ENCODE measurements around the gene SCO2. TPM values are rescaled to one million over a fixed set of nuclear protein-coding genes. Genes with fewer than 3 reads are reported as not detected.

SCO2 gene
- total and polyA plus RNA-seq, 2 of the 4 experiments (the other 2 are of a cell fraction): 1.3 to 1.9 TPM

DNA sequence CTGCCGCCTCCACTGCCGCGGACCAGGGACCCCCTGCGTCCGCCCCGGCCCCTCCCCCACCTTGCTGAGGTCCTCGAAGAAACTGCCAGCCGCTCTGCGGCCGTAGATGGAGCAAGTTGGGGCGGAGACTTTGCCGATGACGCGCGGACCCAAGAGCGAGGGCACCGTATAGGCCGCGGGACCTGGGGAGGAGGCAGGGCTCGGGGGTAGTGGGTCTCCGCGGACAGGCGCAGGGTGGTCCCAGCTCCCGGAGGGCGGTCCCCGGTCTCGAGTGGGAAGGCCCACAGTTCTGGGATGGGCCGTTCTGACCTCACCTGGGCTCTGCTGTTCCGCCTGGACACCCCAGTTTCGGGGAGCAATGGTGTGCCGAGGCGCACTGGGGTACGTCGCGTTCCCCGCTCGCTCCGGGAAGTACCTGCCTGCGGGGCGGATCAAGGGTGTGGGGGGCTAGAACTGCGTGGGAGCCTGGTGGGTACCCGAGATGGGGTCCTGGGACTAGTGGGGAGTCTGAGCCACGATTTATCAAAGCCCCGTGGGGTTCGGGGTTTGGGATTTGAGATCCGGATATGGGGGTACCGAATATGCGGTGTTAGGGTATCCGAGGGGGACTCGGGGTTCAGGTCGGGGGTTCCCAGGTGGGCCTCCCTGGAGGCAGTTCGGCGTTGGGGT, 5.6 kb upstream of the SCO2 start:
- Histone ChIP-seq H3K14ac (replicated peaks; ENCODE audit: low read depth, low read length) (no peak overlapping the region), H3K4ac (ENCODE audit: low read depth, low read length) (peak overlapping the region; percentile 47), H3K4me2 (ENCODE audit: low read depth, low read length) (peak overlapping the region; percentile 69), H2BK120ac (ENCODE audit: low read depth, low read length) (peak overlapping the region; percentile 57), H3K23ac (ENCODE audit: low read depth, low read length) (peak overlapping the region; percentile 62), H2AFZ (replicated peaks; ENCODE audit: low read length, poor library complexity) (peak overlapping the region; percentile 89), H2BK5ac (ENCODE audit: low read depth, low read length, poor library complexity, severe bottlenecking) (no peak overlapping the region), H3K27ac (ENCODE audit: insufficient read depth, low read length) (no peak overlapping the region), H3K4me3 (ENCODE audit: insufficient read depth, low read depth, low read length) (peak overlapping the region; percentile 39; the same call in 1 of the 2 replicates), H2BK20ac (ENCODE audit: low read depth, low read length) (no peak overlapping the region), H4K5ac (ENCODE audit: low read depth, low read length) (peak overlapping the region; percentile 72), H3K9me3 (ENCODE audit: control insufficient read depth, insufficient read depth, low read length) (no peaks in the 10 kb centered on the region), H2AK9ac (replicated peaks; ENCODE audit: low read depth, low read length, poor library complexity) (peak overlapping the region; percentile 96), H3K56ac (ENCODE audit: extremely low read depth, insufficient read depth, low read length) (no peak overlapping the region), H3K4me1 (ENCODE audit: control insufficient read depth, insufficient read depth, low read length) (peaks cover 19% of the 10 kb centered on the region), H3K9ac (ENCODE audit: low read depth, low read length) (peak overlapping the region; percentile 48), H3K79me1 (ENCODE audit: low read depth in 1 of 2, low read length in 2 of 2) (peaks cover 4 to 20% of the 10 kb centered on the region in 2 experiments; a peak in 2 of 4 replicates), H3K18ac (ENCODE audit: low read depth, low read length) (peak overlapping the region; percentile 20; the same call in 1 of the 2 replicates), H3K9me1 (ENCODE audit: insufficient read depth, low read length) (peaks cover 13% of the 10 kb centered on the region; the same call in 1 of the 2 replicates), H4K8ac (ENCODE audit: low read depth in 2 of 2, low read length in 2 of 2) (peak overlapping the region; percentile 53 to 91; a peak in 3 of 4 replicates), H3K36me3 (ENCODE audit: control insufficient read depth, insufficient read depth, low read length) (no peaks in the 10 kb centered on the region), H3K27me3 (ENCODE audit: control insufficient read depth, insufficient read depth, low read length) (peaks cover 5% of the 10 kb centered on the region; the same call in 1 of the 2 replicates), H2BK15ac (ENCODE audit: low read depth, low read length) (peak overlapping the region; percentile 6; the same call in 1 of the 3 replicates), H4K91ac (ENCODE audit: insufficient read depth, low read depth, low read length) (peak overlapping the region; percentile 77; the same call in 1 of the 2 replicates), H2AK5ac (ENCODE audit: low read depth, low read length) (peak overlapping the region; percentile 81), H4K20me1 (ENCODE audit: insufficient read depth, low read length) (no peaks in the 10 kb centered on the region)
- in situ Hi-C loops (cut with MboI; ENCODE audit: low sequenced_read_pairs) (no loop called here), dilution Hi-C loops (cut with HindIII; ENCODE audit: low sequenced_read_pairs, unreplicated experiment) (no loop called here), intact Hi-C loops (cut with micrococcal nuclease) (no loop called here)
- no peak for TF ChIP-seq NFE2L2 (IDR thresholded peaks at IDR 0.05; ENCODE audit: low read depth, low read length)
- 0 out of 2 replicates have a peak, but pooled peaks have one; percentile 14 for TF ChIP-seq CEBPB (IDR thresholded peaks at IDR 0.05; ENCODE audit: low read depth, low read length)
- CTCF ChIA-PET: no interaction called here
- DNase-seq: peak; percentile 63
- POLR2A ChIA-PET (ENCODE audit: unreplicated experiment): no interaction called here
- BruUV-seq (replicated peaks): no TSS peak
- 9% methylated on average over 26 of the region's 53 CpGs; no CpG with 5 or more reads in 1 of the 2 experiments for WGBS, 2 experiments (ENCODE audit: extremely low coverage in 2 of 2, insufficient read length in 1 of 2)
- ATAC-seq (ENCODE audit: low read depth): peak; percentile 12
